Mucosa of descending colon (tissue), 3 donors: ENCODE measurements around the gene SCGN. TPM values are rescaled to one million over a fixed set of nuclear protein-coding genes. Genes with fewer than 3 reads are reported as not detected.

Experiments
- ATAC-seq: fragments of 200-7000 bp; cut with Tn5 transposase; one replicate; pipeline ENCODE4 v1.9.1; 2020; ENCODE audit warnings: mild to moderate bottlenecking, moderate library complexity
- DNase-seq, 3 donors: peaks; one replicate each; pipeline ENCODE4 v3.0.0-alpha.2; 2020
- H3K36me3 ChIP-seq: fragments of 200-600 bp; one replicate; pipeline ENCODE4 v1.8.0; 2021; ENCODE audit warnings: low read depth, mild to moderate bottlenecking
- H3K4me1 ChIP-seq: fragments of 200-600 bp; one replicate; pipeline ENCODE4 v1.8.0; 2021; ENCODE audit warnings: low read depth, mild to moderate bottlenecking
- H3K4me3 ChIP-seq: fragments of 200-600 bp; one replicate; pipeline ENCODE4 v1.8.0; 2021; ENCODE audit warnings: mild to moderate bottlenecking
- H3K9me3 ChIP-seq: fragments of 200-600 bp; one replicate; pipeline ENCODE4 v1.8.0; 2021; ENCODE audit warnings: mild to moderate bottlenecking
- CTCF ChIP-seq: fragments of 200-600 bp; IDR thresholded peaks from one replicate; pipeline ENCODE4 v1.8.0; 2022; ENCODE audit warnings: antibody characterized with exemption, mild to moderate bottlenecking
- intact Hi-C, 2 donors: fragments of 100-400 bp; cut with DNase I in 1 of 2; cut with micrococcal nuclease in 1 of 2; formaldehyde crosslinking; loops; one replicate each; pipeline versions ENCODE4 v1.11.0 to v1.11.1; 2022; cut with DNase I, micrococcal nuclease
- total RNA-seq, 3 donors: library from RNA; stranded (reverse); fragmentation: NEBNext Ultra II Directional in 2 of 3; extraction: Animal tissue kit (Norgen Biotek cat#: 25700) in 2 of 3; gene quantifications; one replicate each; pipeline versions ENCODE4 v1.2.1 to v1.2.4, GENCODE V29; 2021 to 2023
- donor health status: DM: no; HTN: no; CAD: no; lungs with moderate emphysema.
- donor health status: DM: no; HTN: no; CAD: no.
- donor health status: DM: no; HTN: yes; CAD: no.

SCGN gene
- total RNA-seq, 3 donors from 2014 or later = 6.4 to 18.5 (median 7.4) TPM

- Histone ChIP-seq H3K4me3 (no peak overlapping the region), H3K36me3 (no peaks in the 10 kb centered on the region), H3K4me1 (peaks cover 25% of the 10 kb centered on the region), H3K9me3 (no peaks in the 10 kb centered on the region)
- TF ChIP-seq CTCF = no peak
- ATAC-seq (peak; percentile 3), DNase-seq (no peak)
- intact Hi-C loops = no loop called here
Measured at GRCh38 chr6:25749837-25750236, 97.8 kb downstream of the SCGN start.

- no peak for TF ChIP-seq CTCF
- peaks cover 29% of the 10 kb centered on the region for H3K4me1 ChIP-seq
- no peak overlapping the region for H3K4me3 ChIP-seq
- intact Hi-C loops = no loop called here
- DNase-seq (peak in 1 of 3 donors; percentile 48), ATAC-seq (peak; percentile 80)
- H3K36me3 ChIP-seq = no peaks in the 10 kb centered on the region
- no peaks in the 10 kb centered on the region for H3K9me3 ChIP-seq
Measured at GRCh38 chr6:25750906-25751305, 98.9 kb downstream of the SCGN start.

Other genes starting within 250 kb of the SCGN start
- 100 to 1,000 TPM in 1 of 3 donors, 10 to 100 TPM in 2; 30.2 to 107 (median 40.1) TPM for gene SLC17A4, start 102.5 kb downstream of the SCGN start, total RNA-seq
- not detected for gene SLC17A1, start 179.8 kb downstream of the SCGN start, total RNA-seq
- gene SLC17A3, start 222.0 kb downstream of the SCGN start, total RNA-seq = not detected